Measurements from ENCODE around the gene ADGRG6. TPM values are rescaled to one million over a fixed set of nuclear protein-coding genes. Genes with fewer than 3 reads are reported as not detected.
"Not testable (repeated sequence)": the region's sequence is repeated elsewhere in the genome, so short reads cannot be mapped to it uniquely, and the experiment has no call there.

The ADGRG6 gene
- polyA plus RNA-seq, 3 donors from 2014 or later, result 0.47 TPM; not detected in 2

GRCh38 chr6:142433419-142433818 lies 131.6 kb downstream of the ADGRG6 start:
- Mint-ChIP-seq H3K27me3 (ENCODE audit: low read depth in 3 of 3) (peaks cover 0 to 4% (median 0%) of the 10 kb centered on the region in 3 donors), H3K4me3 (no peak overlapping the region), H3K27ac (no peak overlapping the region)

GRCh38 chr6:142438898-142439297 lies 137.1 kb downstream of the ADGRG6 start:
- Mint-ChIP-seq H3K9me3 (no peaks in the 10 kb centered on the region), H3K36me3 (no peaks in the 10 kb centered on the region), H3K4me3 (no peak overlapping the region), H3K27me3 (ENCODE audit: low read depth in 3 of 3) (peaks cover 2 to 3% (median 2%) of the 10 kb centered on the region in 3 donors), H3K4me1 (no peaks in the 10 kb centered on the region), H3K27ac (no peak overlapping the region)
- no peak for DNase-seq

More at GRCh38 chr6:142433419-142433818, 131.6 kb downstream of the ADGRG6 start:
- Mint-ChIP-seq H3K36me3 (no peaks in the 10 kb centered on the region), H3K9me3 (peaks cover 0 to under 1% (median 0%) of the 10 kb centered on the region in 6 donors), H3K4me1 (no peaks in the 10 kb centered on the region)
- no peak for DNase-seq

GRCh38 chr6:142440600-142441293 lies 138.9 kb downstream of the ADGRG6 start:
- no peak overlapping the region for H3K4me3 Mint-ChIP-seq
- H3K36me3 Mint-ChIP-seq, result no peaks in the 10 kb centered on the region
- no peak overlapping the region for H3K27ac Mint-ChIP-seq
- no peaks in the 10 kb centered on the region for H3K4me1 Mint-ChIP-seq
- DNase-seq, result no peak
- no peaks in the 10 kb centered on the region for H3K9me3 Mint-ChIP-seq
- H3K27me3 Mint-ChIP-seq (ENCODE audit: low read depth in 3 of 3), result peaks cover 2 to 3% (median 2%) of the 10 kb centered on the region in 3 donors

- Mint-ChIP-seq H3K27me3 (ENCODE audit: low read depth in 3 of 3) (peaks cover 2 to 3% (median 2%) of the 10 kb centered on the region in 3 donors), H3K4me1 (no peaks in the 10 kb centered on the region), H3K27ac (no peak overlapping the region), H3K36me3 (no peaks in the 10 kb centered on the region), H3K9me3 (no peaks in the 10 kb centered on the region), H3K4me3 (no peak overlapping the region)
- DNase-seq, result no peak
Measured at GRCh38 chr6:142441716-142442115, 139.9 kb downstream of the ADGRG6 start.

- no peak for DNase-seq
- H3K4me3 Mint-ChIP-seq, result no peak overlapping the region
- H3K9me3 Mint-ChIP-seq, result no peaks in the 10 kb centered on the region
- H3K27me3 Mint-ChIP-seq (ENCODE audit: low read depth in 3 of 3), result peaks cover 2 to 4% (median 3%) of the 10 kb centered on the region in 3 donors
- no peaks in the 10 kb centered on the region for H3K36me3 Mint-ChIP-seq
- no peaks in the 10 kb centered on the region for H3K4me1 Mint-ChIP-seq
- H3K27ac Mint-ChIP-seq, result no peak overlapping the region
Measured at GRCh38 chr6:142443102-142443501, 141.3 kb downstream of the ADGRG6 start.

- H3K9me3 Mint-ChIP-seq, result peaks cover 0 to 2% (median 0%) of the 10 kb centered on the region in 6 donors
- no peak overlapping the region for H3K4me3 Mint-ChIP-seq
- H3K36me3 Mint-ChIP-seq, result no peaks in the 10 kb centered on the region
- DNase-seq, result no peak
- H3K27me3 Mint-ChIP-seq (ENCODE audit: low read depth in 3 of 3), result peaks cover 2 to 4% (median 3%) of the 10 kb centered on the region in 3 donors
- no peaks in the 10 kb centered on the region for H3K4me1 Mint-ChIP-seq
- H3K27ac Mint-ChIP-seq, result no peak overlapping the region
Measured at GRCh38 chr6:142443532-142443931, 141.7 kb downstream of the ADGRG6 start.

GRCh38 chr6:142444376-142444775 lies 142.6 kb downstream of the ADGRG6 start:
- no peak overlapping the region for H3K4me3 Mint-ChIP-seq
- peaks cover 2 to 4% (median 3%) of the 10 kb centered on the region in 3 donors for H3K27me3 Mint-ChIP-seq (ENCODE audit: low read depth in 3 of 3)
- no peaks in the 10 kb centered on the region for H3K4me1 Mint-ChIP-seq
- H3K27ac Mint-ChIP-seq, result no peak overlapping the region
- H3K36me3 Mint-ChIP-seq, result no peaks in the 10 kb centered on the region
- no peak for DNase-seq
- peaks cover 0 to 2% (median 0%) of the 10 kb centered on the region in 6 donors for H3K9me3 Mint-ChIP-seq

GRCh38 chr6:142444881-142445301 lies 143.1 kb downstream of the ADGRG6 start:
- Mint-ChIP-seq H3K9me3 (peaks cover 0 to 2% (median 0%) of the 10 kb centered on the region in 6 donors), H3K4me3 (no peak overlapping the region), H3K4me1 (no peaks in the 10 kb centered on the region), H3K27me3 (ENCODE audit: low read depth in 3 of 3) (peaks cover 1 to 4% (median 3%) of the 10 kb centered on the region in 3 donors), H3K36me3 (no peaks in the 10 kb centered on the region), H3K27ac (no peak overlapping the region)
- DNase-seq, result no peak

- Mint-ChIP-seq H3K9me3 (peaks cover 0 to 2% (median 0%) of the 10 kb centered on the region in 6 donors), H3K27ac (no peak overlapping the region), H3K36me3 (no peaks in the 10 kb centered on the region), H3K27me3 (ENCODE audit: low read depth in 3 of 3) (peaks cover 0 to 4% (median 2%) of the 10 kb centered on the region in 3 donors), H3K4me3 (no peak overlapping the region), H3K4me1 (no peaks in the 10 kb centered on the region)
- DNase-seq, result no peak
Measured at GRCh38 chr6:142446168-142446567, 144.4 kb downstream of the ADGRG6 start.

- no peak overlapping the region for H3K4me3 Mint-ChIP-seq
- peaks cover 0 to 2% (median 0%) of the 10 kb centered on the region in 6 donors for H3K9me3 Mint-ChIP-seq
- no peaks in the 10 kb centered on the region for H3K4me1 Mint-ChIP-seq
- no peak overlapping the region for H3K27ac Mint-ChIP-seq
- DNase-seq, result no peak
- no peaks in the 10 kb centered on the region for H3K36me3 Mint-ChIP-seq
- peaks cover 0 to 4% (median 2%) of the 10 kb centered on the region in 3 donors for H3K27me3 Mint-ChIP-seq (ENCODE audit: low read depth in 3 of 3)
Measured at GRCh38 chr6:142446576-142446975, 144.8 kb downstream of the ADGRG6 start.

GRCh38 chr6:142448091-142448729 lies 146.4 kb downstream of the ADGRG6 start:
- no peak for DNase-seq
- peaks cover 0 to 4% (median 0%) of the 10 kb centered on the region in 6 donors for H3K9me3 Mint-ChIP-seq
- H3K4me3 Mint-ChIP-seq, result no peak overlapping the region
- H3K36me3 Mint-ChIP-seq, result no peaks in the 10 kb centered on the region
- H3K4me1 Mint-ChIP-seq, result no peaks in the 10 kb centered on the region
- H3K27me3 Mint-ChIP-seq (ENCODE audit: low read depth in 3 of 3), result peaks cover 2 to 6% (median 3%) of the 10 kb centered on the region in 3 donors
- H3K27ac Mint-ChIP-seq, result no peak overlapping the region

GRCh38 chr6:142450856-142451255 lies 149.0 kb downstream of the ADGRG6 start:
- not testable (repeated sequence) for H3K4me3 Mint-ChIP-seq; H3K36me3 Mint-ChIP-seq; H3K4me1 Mint-ChIP-seq; H3K27ac Mint-ChIP-seq; DNase-seq; H3K9me3 Mint-ChIP-seq; H3K27me3 Mint-ChIP-seq (ENCODE audit: low read depth in 3 of 3)

GRCh38 chr6:142452993-142453392 lies 151.2 kb downstream of the ADGRG6 start:
- no peak for DNase-seq
- Mint-ChIP-seq H3K27me3 (ENCODE audit: low read depth in 3 of 3) (peaks cover 0 to 6% (median 2%) of the 10 kb centered on the region in 3 donors), H3K27ac (no peak overlapping the region), H3K4me1 (no peaks in the 10 kb centered on the region), H3K36me3 (no peaks in the 10 kb centered on the region), H3K4me3 (no peak overlapping the region), H3K9me3 (peaks cover 0 to 4% (median 0%) of the 10 kb centered on the region in 6 donors)

GRCh38 chr6:142454196-142454595 lies 152.4 kb downstream of the ADGRG6 start:
- not testable (repeated sequence) for H3K9me3 Mint-ChIP-seq

More at GRCh38 chr6:142454196-142454595, 152.4 kb downstream of the ADGRG6 start:
- not testable (repeated sequence) for H3K27me3 Mint-ChIP-seq (ENCODE audit: low read depth in 3 of 3); DNase-seq; H3K4me3 Mint-ChIP-seq; H3K4me1 Mint-ChIP-seq; H3K36me3 Mint-ChIP-seq; H3K27ac Mint-ChIP-seq
